IgD-negative memory B cell (primary cell): ENCODE data around the gene RNF151. TPM values are rescaled to one million over a fixed set of nuclear protein-coding genes. Genes with fewer than 3 reads are reported as not detected.

ENCODE experiments used
- H3K27ac Mint-ChIP-seq, 3 donors: one replicate each; pipeline ENCODE4 v1.8.0; 2020 to 2022; ENCODE audit warnings: mild to moderate bottlenecking in 3 of 3, mixed read lengths in 3 of 3, moderate library complexity in 1 of 3
- H3K27me3 Mint-ChIP-seq: one replicate; pipeline ENCODE4 v1.8.0; 2021; ENCODE audit warnings: mixed read lengths
- H3K36me3 Mint-ChIP-seq: one replicate; pipeline ENCODE4 v1.8.0; 2020; ENCODE audit warnings: mild to moderate bottlenecking, mixed read lengths
- H3K4me1 Mint-ChIP-seq, 3 donors: one replicate each; pipeline ENCODE4 v1.8.0; 2020 to 2022; ENCODE audit warnings: mixed read lengths in 3 of 3, mild to moderate bottlenecking in 1 of 3
- H3K4me3 Mint-ChIP-seq, 4 donors: one replicate each; pipeline ENCODE4 v1.8.0; 2020 to 2022; ENCODE audit warnings: mild to moderate bottlenecking in 4 of 4, mixed read lengths in 4 of 4, moderate library complexity in 3 of 4
- H3K9me3 Mint-ChIP-seq, 3 donors: one replicate each; pipeline ENCODE4 v1.8.0; 2020 to 2021; ENCODE audit warnings: mixed read lengths in 3 of 3, mild to moderate bottlenecking in 1 of 3
- polyA plus RNA-seq: library from polyadenylated mRNA; unstranded; fragments of 300-500 nt; fragmentation: Illumina TruSeq; gene quantifications from one replicate; pipeline ENCODE4 v1.2.3, GENCODE V29; 2021

The RNF151 gene
- polyA plus RNA-seq, 1 donor from 2014 or later, result not detected

GRCh38 chr16:1983544-1984346 lies 17.1 kb downstream of the RNF151 start, which contains the start of gene GFER:
Gene GFER, plus strand, starts transcription at chr16:1984193. Its CDS starts 26 bp downstream, at chr16:1984219.
- H3K9me3 Mint-ChIP-seq, result no peaks in the 10 kb centered on the region
- H3K27ac Mint-ChIP-seq, result peak within 1 kb of the TSS; percentile 81 to 87 (median 87)
- H3K4me3 Mint-ChIP-seq, result peak within 1 kb of the TSS; percentile 71 to 85 (median 77)
- peaks cover 20% of the 10 kb centered on the region for H3K27me3 Mint-ChIP-seq
- H3K36me3 Mint-ChIP-seq, result peaks cover under 1% of the 10 kb centered on the region
- H3K4me1 Mint-ChIP-seq, result peaks cover 0 to 5% (median 3%) of the 10 kb centered on the region in 3 donors

DNA sequence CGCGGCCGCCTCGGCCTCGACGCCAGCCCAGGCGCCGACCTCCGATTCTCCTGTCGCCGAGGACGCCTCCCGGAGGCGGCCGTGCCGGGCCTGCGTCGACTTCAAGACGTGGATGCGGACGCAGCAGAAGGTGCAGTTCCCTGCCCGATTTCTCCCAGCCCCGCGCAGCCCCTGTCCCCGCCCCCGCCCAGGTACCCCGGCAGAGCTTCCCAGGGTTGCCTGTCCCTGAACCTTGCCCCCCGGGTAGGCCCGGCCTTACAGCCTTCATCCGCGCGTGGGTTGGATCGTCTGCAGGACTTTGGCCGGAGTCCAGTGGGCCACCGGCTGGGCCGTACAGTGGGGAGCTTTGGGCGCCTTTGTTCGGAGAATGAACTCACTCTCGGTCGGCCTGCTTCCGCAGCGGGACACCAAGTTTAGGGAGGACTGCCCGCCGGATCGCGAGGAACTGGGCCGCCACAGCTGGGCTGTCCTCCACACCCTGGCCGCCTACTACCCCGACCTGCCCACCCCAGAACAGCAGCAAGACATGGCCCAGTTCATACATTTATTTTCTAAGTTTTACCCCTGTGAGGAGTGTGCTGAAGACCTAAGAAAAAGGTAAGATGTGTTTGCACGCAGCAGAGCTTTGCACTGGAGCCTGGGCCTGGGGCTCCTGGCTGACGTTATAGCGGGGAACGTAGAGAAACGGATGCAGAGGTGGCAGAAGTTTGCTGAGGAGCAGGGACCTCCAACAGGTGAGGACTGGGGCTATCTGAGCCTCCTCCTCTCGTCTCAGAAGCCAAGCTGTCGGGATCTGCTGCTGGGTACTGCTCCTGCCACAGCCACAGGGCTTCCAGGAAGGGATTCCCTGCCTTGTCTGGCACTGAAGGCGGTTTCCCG lies 17.9 kb downstream of the RNF151 start:
- Mint-ChIP-seq H3K27ac (peak overlapping the region; percentile 45 to 81 (median 78)), H3K4me3 (peak overlapping the region; percentile 71 to 85 (median 77)), H3K9me3 (no peaks in the 10 kb centered on the region), H3K36me3 (no peaks in the 10 kb centered on the region), H3K27me3 (peaks cover 20% of the 10 kb centered on the region), H3K4me1 (peaks cover 0 to 8% (median 5%) of the 10 kb centered on the region in 3 donors)

- peak overlapping the region in 2 of 3 donors; percentile 45 to 78 for H3K27ac Mint-ChIP-seq
- H3K4me3 Mint-ChIP-seq, result peak overlapping the region; percentile 58 to 79 (median 72)
- peaks cover 0 to 8% (median 5%) of the 10 kb centered on the region in 3 donors for H3K4me1 Mint-ChIP-seq
Measured at GRCh38 chr16:1985466-1986150, 19.0 kb downstream of the RNF151 start.

GRCh38 chr16:1987198-1987597 lies 20.5 kb downstream of the RNF151 start:
- peaks cover 5% of the 10 kb centered on the region for H3K27me3 Mint-ChIP-seq
- H3K9me3 Mint-ChIP-seq, result no peaks in the 10 kb centered on the region
- peak overlapping the region in 2 of 4 donors; percentile 72 to 79 for H3K4me3 Mint-ChIP-seq
- peaks cover 10 to 15% (median 11%) of the 10 kb centered on the region in 3 donors for H3K4me1 Mint-ChIP-seq
- H3K27ac Mint-ChIP-seq, result peak overlapping the region in 1 of 3 donors; percentile 54
- no peaks in the 10 kb centered on the region for H3K36me3 Mint-ChIP-seq

More at GRCh38 chr16:1985466-1986150, 19.0 kb downstream of the RNF151 start:
- H3K27me3 Mint-ChIP-seq, result peaks cover 14% of the 10 kb centered on the region
- H3K36me3 Mint-ChIP-seq, result no peaks in the 10 kb centered on the region
- no peaks in the 10 kb centered on the region for H3K9me3 Mint-ChIP-seq

- peak within 1 kb of the TSS; percentile 95 to 99 (median 98) for H3K27ac Mint-ChIP-seq
- no peaks in the 10 kb centered on the region for H3K36me3 Mint-ChIP-seq
- H3K27me3 Mint-ChIP-seq, result no peaks in the 10 kb centered on the region
- H3K9me3 Mint-ChIP-seq, result no peaks in the 10 kb centered on the region
- H3K4me1 Mint-ChIP-seq, result peaks cover 10 to 16% (median 13%) of the 10 kb centered on the region in 3 donors
- H3K4me3 Mint-ChIP-seq, result peak within 1 kb of the TSS; percentile 79 to 95 (median 90)
Measured at GRCh38 chr16:1989209-1990100, 22.8 kb downstream of the RNF151 start, which contains the start of gene SYNGR3. Gene SYNGR3, plus strand, starts transcription at chr16:1989970. Its CDS starts 133 bp downstream, at chr16:1990103.

GRCh38 chr16:1990101-1990350 lies 23.4 kb downstream of the RNF151 start:
- H3K4me3 Mint-ChIP-seq, result no peak overlapping the region

DNA sequence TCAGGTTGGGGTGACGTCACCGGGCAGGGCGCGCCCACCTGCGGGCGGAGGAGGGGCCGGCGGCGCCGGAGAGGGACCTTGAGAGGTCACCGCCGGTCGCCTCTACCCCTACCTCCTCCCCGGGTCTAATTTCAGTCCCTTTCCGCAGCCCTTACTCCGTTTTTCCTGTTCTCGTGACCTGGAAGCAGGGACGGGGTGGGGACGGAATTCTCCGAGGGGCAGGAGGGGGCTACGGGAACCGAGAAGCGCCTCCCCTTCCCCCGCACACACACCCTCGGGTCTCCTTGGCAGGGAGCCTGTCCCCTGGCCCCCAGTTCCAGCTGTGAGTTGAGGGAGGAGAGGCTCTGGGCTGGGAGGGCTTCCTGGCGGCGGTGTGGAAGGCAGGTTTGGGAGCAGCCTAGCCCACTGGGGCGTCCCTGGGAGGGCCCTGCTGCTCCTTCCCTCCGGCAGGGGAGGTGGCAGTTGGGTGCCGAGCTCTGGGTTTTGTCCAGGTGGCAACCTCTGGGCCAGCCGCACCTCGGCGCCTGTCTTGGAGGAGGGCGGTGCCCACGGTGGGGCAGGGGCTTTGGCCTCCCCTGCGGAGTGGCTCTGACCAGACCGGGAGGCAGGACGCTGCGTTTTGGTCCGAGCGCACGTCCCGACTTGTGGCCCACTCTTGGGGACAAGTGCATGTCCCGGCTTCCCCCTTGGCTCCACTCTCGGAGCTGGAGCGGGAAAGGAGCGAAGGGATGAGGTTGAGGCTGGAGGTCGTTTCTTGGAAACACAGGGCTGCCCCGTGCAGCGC lies 23.9 kb downstream of the RNF151 start:
- H3K27me3 Mint-ChIP-seq, result no peaks in the 10 kb centered on the region
- peak overlapping the region; percentile 79 to 95 (median 92) for H3K4me3 Mint-ChIP-seq
- no peaks in the 10 kb centered on the region for H3K36me3 Mint-ChIP-seq
- H3K9me3 Mint-ChIP-seq, result no peaks in the 10 kb centered on the region
- H3K27ac Mint-ChIP-seq, result peak overlapping the region; percentile 95 to 99 (median 98)
- peaks cover 10 to 13% (median 13%) of the 10 kb centered on the region in 3 donors for H3K4me1 Mint-ChIP-seq

More at GRCh38 chr16:1990101-1990350, 23.4 kb downstream of the RNF151 start:
- no peaks in the 10 kb centered on the region for H3K36me3 Mint-ChIP-seq
- H3K4me1 Mint-ChIP-seq, result peaks cover 10 to 13% (median 13%) of the 10 kb centered on the region in 3 donors
- no peak overlapping the region for H3K27ac Mint-ChIP-seq
- H3K9me3 Mint-ChIP-seq, result no peaks in the 10 kb centered on the region
- H3K27me3 Mint-ChIP-seq, result no peaks in the 10 kb centered on the region

- peak overlapping the region; percentile 95 to 99 (median 98) for H3K27ac Mint-ChIP-seq
- H3K4me3 Mint-ChIP-seq, result peak overlapping the region; percentile 79 to 95 (median 92)
- H3K4me1 Mint-ChIP-seq, result peaks cover 10 to 13% (median 13%) of the 10 kb centered on the region in 3 donors
- no peaks in the 10 kb centered on the region for H3K27me3 Mint-ChIP-seq
- no peaks in the 10 kb centered on the region for H3K9me3 Mint-ChIP-seq
- H3K36me3 Mint-ChIP-seq, result no peaks in the 10 kb centered on the region
Measured at GRCh38 chr16:1991135-1991551, 24.5 kb downstream of the RNF151 start.

GRCh38 chr16:1991588-1991947 lies 24.9 kb downstream of the RNF151 start:
- Mint-ChIP-seq H3K9me3 (no peaks in the 10 kb centered on the region), H3K36me3 (no peaks in the 10 kb centered on the region), H3K27ac (peak overlapping the region; percentile 95 to 99 (median 98)), H3K27me3 (no peaks in the 10 kb centered on the region), H3K4me3 (peak overlapping the region; percentile 79 to 95 (median 92)), H3K4me1 (peaks cover 10 to 13% (median 13%) of the 10 kb centered on the region in 3 donors)

DNA sequence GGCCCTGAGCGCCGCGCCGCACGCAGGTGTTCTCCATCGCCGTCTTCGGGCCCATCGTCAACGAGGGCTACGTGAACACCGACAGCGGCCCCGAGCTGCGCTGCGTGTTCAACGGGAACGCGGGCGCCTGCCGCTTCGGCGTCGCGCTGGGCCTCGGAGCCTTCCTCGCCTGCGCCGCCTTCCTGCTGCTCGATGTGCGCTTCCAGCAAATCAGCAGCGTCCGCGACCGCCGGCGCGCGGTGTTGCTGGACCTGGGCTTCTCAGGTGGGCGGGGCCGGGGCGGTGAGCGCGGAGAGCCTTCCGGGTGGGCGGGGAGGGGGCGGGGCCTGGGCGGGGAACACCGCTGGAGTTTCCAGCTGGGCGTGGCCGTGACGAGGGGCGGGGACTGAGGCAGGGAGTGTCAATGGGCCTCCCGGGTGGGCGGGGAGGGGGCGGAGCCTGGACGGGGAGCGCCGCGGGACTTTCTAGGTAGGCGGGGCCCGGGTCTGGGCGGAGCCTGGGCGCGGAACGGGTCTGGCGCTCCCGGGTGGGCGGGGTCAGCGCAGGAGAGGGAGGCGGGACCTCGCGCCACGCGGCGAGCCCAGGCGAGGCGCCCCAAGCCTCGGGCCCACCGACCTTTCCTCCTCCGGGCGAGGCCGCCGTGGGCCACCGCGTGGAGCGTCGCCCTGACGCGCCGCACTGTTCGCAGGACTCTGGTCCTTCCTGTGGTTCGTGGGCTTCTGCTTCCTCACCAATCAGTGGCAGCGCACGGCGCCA lies 25.5 kb downstream of the RNF151 start:
- peak overlapping the region; percentile 95 to 99 (median 98) for H3K27ac Mint-ChIP-seq
- H3K36me3 Mint-ChIP-seq, result no peaks in the 10 kb centered on the region
- H3K9me3 Mint-ChIP-seq, result no peaks in the 10 kb centered on the region

DNA sequence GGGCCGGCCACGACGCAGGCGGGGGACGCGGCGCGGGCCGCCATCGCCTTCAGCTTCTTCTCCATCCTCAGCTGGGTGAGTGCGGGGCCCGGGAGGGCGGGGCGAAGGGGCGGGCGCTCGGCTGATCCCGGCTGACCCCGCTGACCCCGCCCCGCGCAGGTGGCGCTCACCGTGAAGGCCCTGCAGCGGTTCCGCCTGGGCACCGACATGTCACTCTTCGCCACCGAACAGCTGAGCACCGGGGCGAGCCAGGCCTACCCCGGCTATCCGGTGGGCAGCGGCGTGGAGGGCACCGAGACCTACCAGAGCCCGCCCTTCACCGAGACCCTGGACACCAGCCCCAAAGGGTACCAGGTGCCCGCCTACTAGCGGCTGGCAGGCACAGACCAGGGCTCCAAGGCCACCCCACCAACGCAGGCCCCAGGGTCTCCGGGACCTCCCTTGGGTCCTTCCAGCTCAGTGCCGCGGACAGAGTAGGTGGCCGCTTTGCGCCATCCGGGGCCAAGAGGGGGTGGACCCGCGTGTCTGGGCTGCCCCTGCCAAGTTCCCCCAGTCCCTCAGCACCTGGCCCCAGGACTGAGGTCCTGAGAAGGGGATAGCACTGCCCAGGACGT lies 26.2 kb downstream of the RNF151 start:
- Mint-ChIP-seq H3K27me3 (no peaks in the 10 kb centered on the region), H3K27ac (peak overlapping the region in 2 of 3 donors; percentile 71 to 84), H3K4me1 (peaks cover 10 to 13% (median 13%) of the 10 kb centered on the region in 3 donors), H3K36me3 (no peaks in the 10 kb centered on the region), H3K9me3 (no peaks in the 10 kb centered on the region), H3K4me3 (no peak overlapping the region)

More for the DNA sequence above, 25.5 kb downstream of the RNF151 start:
- Mint-ChIP-seq H3K4me1 (peaks cover 10 to 13% (median 13%) of the 10 kb centered on the region in 3 donors), H3K27me3 (no peaks in the 10 kb centered on the region), H3K4me3 (peak overlapping the region; percentile 79 to 95 (median 92))

DNA sequence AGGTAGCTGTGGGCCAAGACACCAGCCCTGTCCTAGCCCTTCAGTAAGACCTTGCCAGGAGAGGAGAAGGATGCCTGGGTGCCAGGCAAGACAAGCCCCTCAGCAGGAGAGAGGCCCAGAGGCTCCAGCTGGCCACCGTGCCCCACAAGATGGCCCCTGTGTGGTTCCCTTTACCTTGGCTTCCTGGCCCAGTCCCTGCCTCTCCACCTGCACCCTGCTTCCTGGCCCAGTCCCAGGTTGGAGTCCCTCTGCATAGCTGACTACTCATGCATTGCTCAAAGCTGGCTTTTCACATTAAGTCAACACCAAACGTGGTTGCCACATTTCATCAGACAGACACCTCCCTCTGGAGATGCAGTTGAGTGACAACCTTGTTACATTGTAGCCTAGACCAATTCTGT lies 27.1 kb downstream of the RNF151 start:
- Mint-ChIP-seq H3K4me1 (peaks cover 10 to 13% (median 10%) of the 10 kb centered on the region in 3 donors), H3K36me3 (peaks cover 1% of the 10 kb centered on the region), H3K27ac (peak overlapping the region; percentile 48 to 84 (median 71)), H3K27me3 (no peaks in the 10 kb centered on the region), H3K9me3 (no peaks in the 10 kb centered on the region), H3K4me3 (peak overlapping the region in 2 of 4 donors; percentile 30 to 49)
